Activated naive CD4-positive, alpha-beta T cell treated with anti-CD3 and anti-CD28 coated beads, Interleukin-2, amount 50 U/mL, for 16 hours (primary cell): ENCODE results near the gene C6orf118.

ENCODE experiments used
- DNase-seq: peaks from one replicate; pipeline ENCODE4 v3.0.0-alpha.2; 2020

The C6orf118 gene

DNA sequence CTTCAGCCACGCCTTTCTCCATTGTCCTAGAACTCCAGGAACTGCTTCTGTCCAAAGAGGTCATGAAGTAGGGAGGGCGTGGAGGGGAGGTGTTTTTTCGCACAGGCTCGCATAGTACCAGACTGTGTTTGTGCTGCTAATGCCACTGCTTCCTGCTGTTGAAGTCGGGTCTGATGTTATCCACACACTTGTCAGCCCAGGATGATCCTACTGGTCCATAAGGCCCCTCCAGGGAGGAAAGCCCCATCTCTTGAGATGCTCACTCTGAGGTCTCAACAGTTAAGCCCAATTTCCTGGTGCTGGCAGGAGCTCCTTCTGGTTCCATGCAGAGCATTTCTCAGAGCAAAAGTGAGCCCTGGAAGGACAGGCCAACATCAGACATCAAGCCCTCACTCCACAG, 65.6 kb downstream of the C6orf118 start:
- DNase-seq: no peak

- DNase-seq: no peak
Observed at GRCh38 chr6:165236326-165236725, 73.1 kb downstream of the C6orf118 start.

DNA sequence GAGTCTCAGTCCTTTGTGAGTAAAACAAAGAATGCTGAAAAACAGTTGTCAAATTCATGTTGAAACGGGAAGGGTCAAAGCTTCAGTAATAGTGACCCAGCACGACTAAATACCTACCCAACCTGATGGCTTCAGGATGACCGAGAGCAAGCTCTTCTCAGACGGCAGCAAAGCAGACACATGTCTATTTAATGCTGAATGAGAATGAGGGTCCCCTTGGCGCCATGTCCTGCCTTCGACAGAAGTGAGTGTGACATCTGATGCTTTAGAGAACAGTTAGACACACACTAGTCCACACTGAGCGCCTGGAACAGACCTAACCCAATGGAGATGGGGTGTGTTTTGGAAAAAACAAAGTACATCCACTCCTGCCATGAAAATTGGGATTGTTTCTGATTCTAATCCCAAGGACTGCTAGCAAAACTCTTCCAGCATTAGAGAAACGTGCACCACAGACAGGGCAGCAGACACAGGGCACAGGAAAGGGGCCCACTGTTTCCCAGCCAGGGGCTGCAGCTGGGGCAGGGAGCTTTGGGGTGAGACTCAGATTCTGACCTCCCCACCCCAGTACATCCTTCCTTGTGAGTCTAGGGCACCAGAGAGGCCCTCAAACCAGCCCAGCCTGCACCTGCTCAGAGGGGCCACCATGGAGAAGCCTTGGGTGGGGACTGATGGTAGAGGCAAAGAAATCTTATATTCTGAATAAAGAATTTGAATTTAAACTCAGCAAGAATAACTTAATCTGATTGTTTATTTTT, 76.5 kb downstream of the C6orf118 start:
- DNase-seq: no peak

- no peak for DNase-seq
Observed at GRCh38 chr6:165231581-165232561, 77.5 kb downstream of the C6orf118 start.

DNA sequence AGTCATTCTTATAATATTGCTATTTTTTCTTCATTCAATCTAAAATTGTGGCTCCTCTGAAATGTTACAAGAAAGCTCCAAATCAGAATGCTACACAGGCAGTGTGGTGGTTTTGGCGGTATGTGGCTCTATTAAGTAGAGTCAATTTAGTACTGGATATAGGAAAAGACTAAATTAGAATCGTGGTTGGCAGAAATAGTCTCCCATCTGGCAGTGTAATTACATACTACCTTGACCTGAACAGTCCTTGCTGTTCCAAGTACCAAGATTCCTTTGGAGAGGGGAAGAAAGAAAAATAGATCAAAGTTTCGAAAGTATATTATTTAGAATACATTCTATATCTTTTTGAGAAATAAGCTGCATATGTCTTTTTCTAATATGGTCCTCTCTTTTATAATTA, 78.2 kb downstream of the C6orf118 start:
- no peak for DNase-seq
